ENCODE measurements around the gene SPZ1. TPM values are rescaled to one million over a fixed set of nuclear protein-coding genes. Genes with fewer than 3 reads are reported as not detected.
"Not testable (repeated sequence)": the region's sequence is repeated elsewhere in the genome, so short reads cannot be mapped to it uniquely, and the experiment has no call there.

Gene SPZ1
- total and polyA plus RNA-seq, 2 donors (not counting 1 experiment from before 2014, with no cell fraction given) = not detected

DNA sequence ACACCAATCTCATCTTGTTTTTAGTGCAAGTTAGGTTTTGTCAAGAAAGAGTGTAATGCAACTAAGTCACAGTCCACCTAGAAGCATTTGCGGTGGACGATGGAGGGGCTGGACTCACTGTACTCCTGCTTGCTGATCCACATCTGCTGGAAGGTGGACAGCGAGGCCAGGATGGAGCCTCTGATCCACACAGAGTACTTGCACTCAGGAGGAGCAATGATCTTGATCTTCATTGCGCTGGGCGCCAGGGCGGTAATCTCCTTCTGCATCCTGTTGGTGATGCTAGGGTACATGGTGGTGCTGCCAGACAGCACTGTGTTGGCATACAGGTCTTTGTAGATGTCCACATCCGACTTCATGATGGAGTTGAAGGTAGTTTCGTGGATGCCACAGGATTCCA is 20.2 kb upstream of the SPZ1 start:
- no peak for TF ChIP-seq EZH2 (IDR thresholded peaks at IDR 0.05; ENCODE audit: borderline replicate concordance, insufficient read depth, low read depth, low read length, poor library complexity, severe bottlenecking)
- TF ChIP-seq, protein P1, sequence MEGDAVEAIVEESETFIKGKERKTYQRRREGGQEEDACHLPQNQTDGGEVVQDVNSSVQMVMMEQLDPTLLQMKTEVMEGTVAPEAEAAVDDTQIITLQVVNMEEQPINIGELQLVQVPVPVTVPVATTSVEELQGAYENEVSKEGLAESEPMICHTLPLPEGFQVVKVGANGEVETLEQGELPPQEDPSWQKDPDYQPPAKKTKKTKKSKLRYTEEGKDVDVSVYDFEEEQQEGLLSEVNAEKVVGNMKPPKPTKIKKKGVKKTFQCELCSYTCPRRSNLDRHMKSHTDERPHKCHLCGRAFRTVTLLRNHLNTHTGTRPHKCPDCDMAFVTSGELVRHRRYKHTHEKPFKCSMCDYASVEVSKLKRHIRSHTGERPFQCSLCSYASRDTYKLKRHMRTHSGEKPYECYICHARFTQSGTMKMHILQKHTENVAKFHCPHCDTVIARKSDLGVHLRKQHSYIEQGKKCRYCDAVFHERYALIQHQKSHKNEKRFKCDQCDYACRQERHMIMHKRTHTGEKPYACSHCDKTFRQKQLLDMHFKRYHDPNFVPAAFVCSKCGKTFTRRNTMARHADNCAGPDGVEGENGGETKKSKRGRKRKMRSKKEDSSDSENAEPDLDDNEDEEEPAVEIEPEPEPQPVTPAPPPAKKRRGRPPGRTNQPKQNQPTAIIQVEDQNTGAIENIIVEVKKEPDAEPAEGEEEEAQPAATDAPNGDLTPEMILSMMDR (IDR thresholded peaks at IDR 0.05) = no peak
- Histone ChIP-seq H3K79me2 (ENCODE audit: control insufficient read depth, insufficient read depth, low read length) (no peaks in the 10 kb centered on the region), H2AFZ (ENCODE audit: insufficient read depth, low read depth, low read length, poor library complexity, severe bottlenecking) (no peak overlapping the region), H3K27ac (ENCODE audit: low read length in 2 of 2) (no peak overlapping the region), H3K4me2 (replicated peaks; ENCODE audit: low read depth, low read length, poor library complexity, severe bottlenecking) (no peak overlapping the region), H4K20me1 (ENCODE audit: control insufficient read depth, insufficient read depth, low read length, poor library complexity, severe bottlenecking) (no peaks in the 10 kb centered on the region), H3K36me3 (replicated peaks in 1 of 2; ENCODE audit: control extremely low read depth in 1 of 2, control insufficient read depth in 1 of 2, extremely low read depth in 1 of 2, insufficient read depth in 2 of 2, low read length in 1 of 2) (no peaks in the 10 kb centered on the region), H3K9me3 (ENCODE audit: control extremely low read depth in 1 of 3, control insufficient read depth in 2 of 3, insufficient read depth in 1 of 3, low read length in 2 of 3) (no peaks in the 10 kb centered on the region), H3K27me3 (replicated peaks in 1 of 4; ENCODE audit: control extremely low read depth in 1 of 4, control insufficient read depth in 3 of 4, insufficient read depth in 4 of 4, low read length in 3 of 4) (no peaks in the 10 kb centered on the region), H3K4me1 (ENCODE audit: control insufficient read depth in 2 of 2, insufficient read depth in 2 of 2, low read length in 2 of 2) (no peaks in the 10 kb centered on the region), H3K4me3 (ENCODE audit: control extremely low read depth in 1 of 5, extremely low read depth in 1 of 5, insufficient read depth in 1 of 5, low read depth in 2 of 5, low read length in 4 of 5) (no peak overlapping the region), H3K9ac (ENCODE audit: low read length) (no peak overlapping the region)
- intact Hi-C loops (cut with micrococcal nuclease) = no loop called here
- Mint-ChIP-seq H3K27me3 (peaks cover 6% of the 10 kb centered on the region), H3K27ac (no peak overlapping the region), H3K4me1 (no peaks in the 10 kb centered on the region), H3K9me3 (ENCODE audit: insufficient read depth) (no peaks in the 10 kb centered on the region), H3K4me3 (no peak overlapping the region)
- no peak for ATAC-seq (ENCODE audit: low read depth)
- whole genome bisulfite sequencing (ENCODE audit: insufficient coverage) = 91% methylated on average over 8 of the region's 8 CpGs
- CTCF ChIA-PET = no interaction called here
- no peak for DNase-seq
- POLR2A ChIA-PET = no interaction called here

DNA sequence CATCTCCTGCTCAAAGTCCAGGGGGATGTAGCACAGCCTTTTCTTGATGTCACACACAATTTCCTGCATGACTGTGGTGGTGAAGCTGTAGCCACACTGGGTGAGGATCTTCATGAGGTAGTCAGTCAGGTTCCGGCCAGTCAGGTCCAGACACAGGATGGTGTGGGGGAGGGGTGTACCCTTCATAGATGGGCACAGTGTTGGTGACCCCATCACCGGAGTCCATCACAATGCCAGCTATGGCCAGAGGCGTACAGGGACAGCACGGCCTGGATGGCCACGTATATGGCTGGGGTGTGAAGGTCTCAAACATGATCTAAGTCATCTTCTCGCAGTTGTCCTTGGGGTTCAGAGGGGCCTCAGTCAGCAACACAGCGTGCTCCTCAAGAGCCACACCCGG is 19.7 kb upstream of the SPZ1 start:
- CTCF ChIA-PET = interaction anchor here (1.5 kb wide), 1 partner anchor 209 kb away, joined by 3 read pairs; no protein-coding TSS in a partner anchor
- no peak for ATAC-seq (ENCODE audit: low read depth)
- Histone ChIP-seq H3K4me2 (replicated peaks; ENCODE audit: low read depth, low read length, poor library complexity, severe bottlenecking) (no peak overlapping the region), H3K36me3 (replicated peaks in 1 of 2; ENCODE audit: control extremely low read depth in 1 of 2, control insufficient read depth in 1 of 2, extremely low read depth in 1 of 2, insufficient read depth in 2 of 2, low read length in 1 of 2) (no peaks in the 10 kb centered on the region), H3K4me3 (ENCODE audit: control extremely low read depth in 1 of 5, extremely low read depth in 1 of 5, insufficient read depth in 1 of 5, low read depth in 2 of 5, low read length in 4 of 5) (no peak overlapping the region), H3K9me3 (ENCODE audit: control extremely low read depth in 1 of 3, control insufficient read depth in 2 of 3, insufficient read depth in 1 of 3, low read length in 2 of 3) (no peaks in the 10 kb centered on the region), H3K27me3 (replicated peaks in 1 of 4; ENCODE audit: control extremely low read depth in 1 of 4, control insufficient read depth in 3 of 4, insufficient read depth in 4 of 4, low read length in 3 of 4) (no peaks in the 10 kb centered on the region), H3K4me1 (ENCODE audit: control insufficient read depth in 2 of 2, insufficient read depth in 2 of 2, low read length in 2 of 2) (no peaks in the 10 kb centered on the region), H3K27ac (ENCODE audit: low read length in 2 of 2) (no peak overlapping the region), H4K20me1 (ENCODE audit: control insufficient read depth, insufficient read depth, low read length, poor library complexity, severe bottlenecking) (no peaks in the 10 kb centered on the region), H2AFZ (ENCODE audit: insufficient read depth, low read depth, low read length, poor library complexity, severe bottlenecking) (no peak overlapping the region), H3K79me2 (ENCODE audit: control insufficient read depth, insufficient read depth, low read length) (no peaks in the 10 kb centered on the region), H3K9ac (ENCODE audit: low read length) (no peak overlapping the region)
- no peaks in the 10 kb centered on the region for H3K4me1 Mint-ChIP-seq
- 96% methylated on average over 6 of the region's 8 CpGs for WGBS (ENCODE audit: insufficient coverage)
- intact Hi-C loops (cut with micrococcal nuclease) = no loop called here
- no peaks in the 10 kb centered on the region for H3K9me3 Mint-ChIP-seq (ENCODE audit: insufficient read depth)
- POLR2A ChIA-PET = no interaction called here
- H3K4me3 Mint-ChIP-seq = no peak overlapping the region
- peaks cover 6% of the 10 kb centered on the region for H3K27me3 Mint-ChIP-seq
- H3K27ac Mint-ChIP-seq = no peak overlapping the region
- no peak for DNase-seq
- TF ChIP-seq, protein P1 (IDR thresholded peaks at IDR 0.05) = no peak
- TF ChIP-seq EZH2 (IDR thresholded peaks at IDR 0.05; ENCODE audit: borderline replicate concordance, insufficient read depth, low read depth, low read length, poor library complexity, severe bottlenecking) = no peak

DNA sequence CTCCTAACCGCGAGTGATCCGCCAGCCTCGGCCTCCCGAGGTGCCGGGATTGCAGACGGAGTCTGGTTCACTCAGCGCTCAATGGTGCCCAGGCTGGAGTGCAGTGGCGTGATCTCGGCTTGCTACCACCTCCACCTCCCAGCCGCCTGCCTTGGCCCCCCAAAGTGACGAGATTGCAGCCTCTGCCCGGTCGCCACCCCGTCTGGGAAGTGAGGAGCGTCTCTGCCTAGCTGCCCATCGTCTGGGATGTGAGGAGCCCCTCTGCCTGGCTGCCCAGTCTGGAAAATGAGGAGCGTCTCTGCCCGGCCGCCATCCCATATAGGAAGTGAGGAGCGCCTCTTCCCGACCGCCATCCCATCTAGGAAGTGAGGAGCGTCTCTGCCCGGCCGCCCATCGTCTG is 19.0 kb upstream of the SPZ1 start:
- H3K9me3 ChIP-seq (ENCODE audit: control extremely low read depth in 1 of 3, control insufficient read depth in 2 of 3, insufficient read depth in 1 of 3, low read length in 2 of 3); H3K9me3 Mint-ChIP-seq (ENCODE audit: insufficient read depth); POLR2A ChIA-PET; H2AFZ ChIP-seq (ENCODE audit: insufficient read depth, low read depth, low read length, poor library complexity, severe bottlenecking); intact Hi-C loops (cut with micrococcal nuclease); H3K27ac Mint-ChIP-seq; H3K9ac ChIP-seq (ENCODE audit: low read length); H3K27ac ChIP-seq (ENCODE audit: low read length in 2 of 2); H3K27me3 Mint-ChIP-seq; H3K4me3 Mint-ChIP-seq; H3K27me3 ChIP-seq (replicated peaks in 1 of 4; ENCODE audit: control extremely low read depth in 1 of 4, control insufficient read depth in 3 of 4, insufficient read depth in 4 of 4, low read length in 3 of 4); H4K20me1 ChIP-seq (ENCODE audit: control insufficient read depth, insufficient read depth, low read length, poor library complexity, severe bottlenecking); H3K79me2 ChIP-seq (ENCODE audit: control insufficient read depth, insufficient read depth, low read length); H3K4me1 Mint-ChIP-seq; H3K36me3 ChIP-seq (replicated peaks in 1 of 2; ENCODE audit: control extremely low read depth in 1 of 2, control insufficient read depth in 1 of 2, extremely low read depth in 1 of 2, insufficient read depth in 2 of 2, low read length in 1 of 2); H3K4me1 ChIP-seq (ENCODE audit: control insufficient read depth in 2 of 2, insufficient read depth in 2 of 2, low read length in 2 of 2); ATAC-seq (ENCODE audit: low read depth); H3K4me3 ChIP-seq (ENCODE audit: control extremely low read depth in 1 of 5, extremely low read depth in 1 of 5, insufficient read depth in 1 of 5, low read depth in 2 of 5, low read length in 4 of 5); DNase-seq; H3K4me2 ChIP-seq (replicated peaks; ENCODE audit: low read depth, low read length, poor library complexity, severe bottlenecking): not testable (repeated sequence)
- CTCF ChIA-PET = interaction anchor here (1.5 kb wide), 1 partner anchor 210 kb away, joined by 3 read pairs; no protein-coding TSS in a partner anchor
- WGBS (ENCODE audit: insufficient coverage) = 97% methylated on average over 11 of the region's 27 CpGs

Data from B cell (primary cell).